HG03457 (cell line): ENCODE results near the gene ADAMTS15.
"Not testable (repeated sequence)": the region's sequence is repeated elsewhere in the genome, so short reads cannot be mapped to it uniquely, and the experiment has no call there.

ENCODE experiments used
- ATAC-seq: cut with Tn5 transposase; IDR thresholded peaks from one replicate; pipeline ENCODE4 v1.9.1; 2021; ENCODE audit warnings: moderate number of reproducible peaks; ENCODE audit not compliant: unreplicated experiment

Gene ADAMTS15

DNA sequence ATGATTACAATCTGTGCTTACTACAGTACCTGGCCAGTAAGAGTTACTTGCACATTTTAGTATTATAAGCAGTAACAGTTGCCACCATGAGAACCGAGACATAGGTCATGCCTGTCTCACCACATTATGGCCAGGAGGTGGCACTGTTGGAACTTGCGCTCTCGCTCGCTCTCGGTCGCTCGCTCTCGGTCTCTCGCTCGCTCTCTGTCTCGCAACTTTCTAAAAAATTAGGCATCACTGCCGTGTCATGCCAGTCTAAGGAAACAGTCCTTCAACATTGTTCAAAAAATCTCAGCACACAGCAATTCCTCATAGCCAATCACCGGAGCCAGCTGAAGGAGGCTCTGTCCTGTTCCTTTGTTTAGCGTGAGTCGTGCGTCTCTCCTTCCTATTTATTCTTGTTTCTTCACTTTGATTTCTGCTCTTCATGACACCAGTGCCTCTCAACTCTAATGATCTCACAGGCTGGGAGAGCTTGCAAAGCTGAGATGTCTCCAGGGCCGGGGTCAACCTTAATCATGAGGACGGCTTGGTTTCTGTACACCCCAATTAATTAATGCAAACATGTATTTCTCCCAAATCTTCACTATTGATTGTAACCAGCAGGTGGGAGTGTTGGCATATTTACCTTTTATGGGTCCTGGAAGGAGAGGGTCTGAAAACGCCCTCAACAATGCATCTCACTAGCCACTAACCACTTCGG is 13.8 kb upstream of the ADAMTS15 start:
- peak; percentile 80 for ATAC-seq

DNA sequence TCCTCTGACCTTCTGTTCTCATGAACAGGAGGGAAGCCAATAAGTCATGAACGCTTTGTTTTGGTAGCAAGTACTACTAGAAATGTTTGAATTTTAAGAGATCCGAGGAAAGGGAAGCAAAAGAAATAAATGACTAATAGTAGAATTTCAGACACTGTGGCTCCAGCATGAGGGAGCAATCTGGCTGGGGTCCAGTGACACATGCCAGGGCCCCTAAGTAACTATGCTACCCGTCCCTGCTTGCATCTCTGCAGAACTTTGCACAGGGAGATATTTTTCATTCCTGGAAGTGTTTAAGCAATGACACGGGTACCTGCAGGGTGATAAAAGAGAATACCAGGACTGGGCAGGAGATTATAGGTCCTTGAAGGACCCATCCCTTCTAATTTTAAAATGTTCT is 12.8 kb upstream of the ADAMTS15 start:
- ATAC-seq: no peak

DNA sequence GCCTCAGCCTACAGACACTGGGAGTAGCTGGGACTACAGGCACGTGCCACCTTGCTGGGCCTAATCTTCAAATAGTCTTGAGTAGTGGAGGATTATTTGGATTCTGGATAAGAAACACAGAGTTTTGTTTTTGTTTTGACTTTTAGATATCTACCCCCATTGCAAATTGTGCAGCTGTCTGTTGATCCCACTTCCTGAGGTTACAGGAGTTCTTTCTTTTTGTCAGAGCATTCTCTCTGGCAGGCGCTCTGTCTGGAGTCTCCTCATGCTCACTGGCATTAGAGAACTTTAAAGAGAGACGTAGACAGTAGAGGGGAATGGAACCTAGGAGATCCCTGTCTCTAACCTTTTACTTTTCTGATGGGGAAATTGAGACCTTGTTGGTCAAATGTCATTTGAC is 12.3 kb upstream of the ADAMTS15 start:
- ATAC-seq: no peak

DNA sequence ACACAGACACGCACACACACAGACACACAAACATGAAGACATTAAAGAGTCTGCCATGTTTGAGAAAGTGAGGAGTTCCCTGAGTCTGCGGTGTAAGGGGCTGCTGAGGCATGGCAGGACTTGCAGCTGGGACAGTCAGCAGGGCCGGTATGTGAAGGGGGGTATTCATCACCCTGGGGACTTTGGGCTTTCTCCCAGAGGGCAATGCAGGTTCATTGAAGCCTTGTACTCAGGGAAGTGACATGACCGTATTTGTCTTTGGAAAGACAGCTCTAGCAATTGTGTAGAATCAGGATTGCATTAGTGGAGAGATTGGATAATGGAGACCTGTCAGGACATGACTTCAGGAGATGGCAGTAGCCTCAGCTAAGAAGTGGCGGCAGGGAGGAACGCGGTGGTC is 10.6 kb upstream of the ADAMTS15 start:
- no peak for ATAC-seq

DNA sequence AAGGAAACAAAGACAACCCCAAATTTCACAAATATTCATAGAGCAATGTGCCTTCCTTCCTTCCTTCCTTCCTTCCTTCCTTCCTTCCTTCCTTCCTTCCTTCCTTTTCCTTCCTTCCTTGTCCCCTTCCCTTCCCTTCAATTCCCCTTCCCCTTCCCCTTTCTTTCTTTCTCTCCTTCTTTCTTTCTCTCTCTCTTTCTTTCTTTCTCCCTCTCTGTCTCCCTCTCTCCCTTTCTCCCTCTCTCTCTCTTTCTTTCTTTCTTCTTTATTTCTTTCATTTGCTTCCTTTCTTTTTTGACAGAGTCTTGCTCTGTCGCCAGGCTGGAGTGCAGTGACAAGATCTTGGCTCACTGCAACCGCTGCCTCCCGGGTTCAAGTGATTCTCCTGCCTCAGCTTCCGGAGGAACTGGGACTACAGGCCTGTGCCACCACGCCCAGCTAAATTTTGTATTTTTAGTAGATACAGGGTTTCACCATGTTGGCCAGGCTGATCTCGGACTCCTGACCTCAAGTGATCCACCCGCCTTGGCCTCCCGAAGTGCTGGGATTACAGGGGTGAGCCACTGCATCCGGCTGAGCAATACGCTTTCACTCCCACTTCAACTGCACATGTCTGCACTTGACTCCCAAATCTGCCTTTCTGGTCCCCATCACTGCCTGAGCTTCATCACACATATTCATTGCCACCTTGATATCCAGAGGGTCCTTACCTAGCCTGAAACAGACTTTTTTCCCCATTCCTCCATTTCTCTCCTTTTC is 9.9 kb upstream of the ADAMTS15 start:
- not testable (repeated sequence) for ATAC-seq

DNA sequence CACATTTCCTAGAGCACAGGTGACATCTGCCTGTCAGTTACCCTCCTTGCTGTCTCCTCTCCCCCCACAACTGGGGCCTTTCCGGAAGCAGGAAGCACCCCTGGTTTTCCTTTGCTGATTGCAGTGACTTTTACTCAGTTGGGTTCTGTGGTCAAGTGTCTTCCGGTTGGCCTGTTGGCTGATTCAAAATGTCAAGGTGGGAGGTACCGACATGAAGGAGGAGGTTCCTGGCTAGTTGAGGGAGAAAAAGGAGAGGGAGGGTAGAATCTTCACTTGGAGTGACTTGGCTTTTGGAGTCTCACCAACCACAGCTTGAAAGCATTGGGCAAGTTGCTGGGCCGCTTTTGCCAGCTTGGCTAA is 9.3 kb upstream of the ADAMTS15 start:
- no peak for ATAC-seq

DNA sequence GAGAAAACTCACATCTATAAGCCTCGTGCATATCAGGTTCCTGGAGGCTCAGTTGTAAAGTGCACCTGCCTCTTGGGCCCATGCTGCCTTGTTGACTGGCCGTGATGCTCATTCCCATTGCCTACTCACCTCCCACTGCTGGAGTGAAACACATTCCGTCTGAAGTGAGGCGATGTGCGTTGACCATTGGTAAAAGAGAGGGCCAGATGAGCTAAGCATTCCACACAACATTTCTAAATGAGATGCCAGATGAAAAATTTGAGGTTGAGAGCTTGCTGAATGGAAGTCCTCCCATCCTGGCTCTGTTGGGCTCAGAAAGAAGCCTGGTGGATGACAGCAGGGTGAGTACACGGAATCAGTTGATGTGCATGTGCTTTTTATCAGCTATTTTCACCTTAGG is 8.6 kb upstream of the ADAMTS15 start:
- no peak for ATAC-seq

DNA sequence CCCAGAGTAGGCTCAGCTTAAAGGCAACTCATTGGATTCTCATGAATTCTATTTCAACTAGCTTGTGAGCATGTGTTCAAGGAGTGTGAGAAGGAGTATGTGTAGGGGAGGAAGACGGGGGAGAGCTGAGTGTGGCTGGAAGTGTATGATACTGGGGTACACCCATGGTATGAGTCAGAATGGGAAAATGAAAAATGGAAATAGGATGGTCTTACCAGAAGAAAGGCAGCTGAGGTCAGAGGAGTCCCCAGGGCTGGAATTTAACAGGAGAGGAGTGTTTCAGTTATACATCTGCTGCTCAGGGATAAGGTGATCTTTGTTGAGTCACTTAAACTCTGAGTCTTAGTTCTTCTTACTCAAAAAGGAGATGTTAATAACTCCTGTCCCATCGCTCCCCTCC is 6.7 kb upstream of the ADAMTS15 start:
- ATAC-seq: no peak

DNA sequence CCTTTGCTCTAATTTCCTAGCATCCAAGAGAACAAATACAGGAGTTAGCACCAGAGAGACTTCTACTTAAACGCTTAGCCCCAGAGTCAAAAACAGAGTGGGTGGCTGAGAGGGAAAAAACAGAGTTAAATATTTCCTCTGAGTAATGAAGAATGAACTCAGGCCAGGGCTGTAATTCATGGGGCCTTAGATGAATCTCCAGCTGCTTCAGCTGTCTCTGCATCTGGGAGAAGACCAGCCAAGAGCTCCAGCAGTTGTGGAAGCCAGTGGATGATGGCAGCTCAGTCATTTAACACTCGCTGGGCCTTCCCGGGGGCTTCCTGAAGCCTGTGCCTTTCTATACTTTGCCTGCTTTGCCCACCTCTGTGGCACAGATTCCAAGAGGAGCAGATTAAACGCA is 5.7 kb upstream of the ADAMTS15 start:
- no peak for ATAC-seq

DNA sequence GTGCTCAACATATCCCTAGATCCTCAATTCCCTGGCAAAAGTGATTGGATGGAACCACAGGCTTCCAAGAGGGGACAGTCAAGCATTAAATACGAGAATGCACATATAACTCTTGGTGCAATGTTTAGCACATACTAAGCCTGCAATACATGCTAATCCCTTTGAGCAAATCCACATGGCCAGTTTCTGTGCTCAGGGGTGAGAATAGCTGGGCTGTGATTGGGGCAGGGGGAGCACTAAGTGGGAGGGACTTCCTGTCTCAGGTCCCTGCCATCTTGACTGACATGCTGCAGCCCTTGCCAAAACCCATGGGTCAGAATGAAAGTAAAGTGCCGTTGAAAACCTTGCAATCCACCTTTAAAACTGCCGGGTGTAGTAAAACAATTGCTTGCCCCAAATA is 2.7 kb upstream of the ADAMTS15 start:
- ATAC-seq: no peak

DNA sequence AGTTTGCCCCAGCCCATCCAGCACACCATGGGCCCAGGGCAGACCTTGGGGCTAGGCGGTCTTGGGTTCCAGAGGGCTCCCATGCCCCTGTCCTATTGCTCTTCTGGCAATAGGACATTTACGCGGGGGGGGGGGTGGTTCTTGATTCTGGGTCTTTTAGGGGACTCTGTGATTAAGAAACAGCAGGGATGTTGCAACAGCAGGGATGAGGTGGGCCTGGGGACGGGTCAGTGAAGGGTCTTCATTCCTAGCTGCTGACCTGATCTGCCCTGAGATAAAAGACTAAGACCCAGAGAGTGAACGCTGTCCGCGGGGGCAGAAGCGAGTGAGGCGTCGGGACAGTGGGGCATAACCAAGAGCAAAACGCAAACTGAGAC is 418 bp upstream of the ADAMTS15 start:
- ATAC-seq: no peak

DNA sequence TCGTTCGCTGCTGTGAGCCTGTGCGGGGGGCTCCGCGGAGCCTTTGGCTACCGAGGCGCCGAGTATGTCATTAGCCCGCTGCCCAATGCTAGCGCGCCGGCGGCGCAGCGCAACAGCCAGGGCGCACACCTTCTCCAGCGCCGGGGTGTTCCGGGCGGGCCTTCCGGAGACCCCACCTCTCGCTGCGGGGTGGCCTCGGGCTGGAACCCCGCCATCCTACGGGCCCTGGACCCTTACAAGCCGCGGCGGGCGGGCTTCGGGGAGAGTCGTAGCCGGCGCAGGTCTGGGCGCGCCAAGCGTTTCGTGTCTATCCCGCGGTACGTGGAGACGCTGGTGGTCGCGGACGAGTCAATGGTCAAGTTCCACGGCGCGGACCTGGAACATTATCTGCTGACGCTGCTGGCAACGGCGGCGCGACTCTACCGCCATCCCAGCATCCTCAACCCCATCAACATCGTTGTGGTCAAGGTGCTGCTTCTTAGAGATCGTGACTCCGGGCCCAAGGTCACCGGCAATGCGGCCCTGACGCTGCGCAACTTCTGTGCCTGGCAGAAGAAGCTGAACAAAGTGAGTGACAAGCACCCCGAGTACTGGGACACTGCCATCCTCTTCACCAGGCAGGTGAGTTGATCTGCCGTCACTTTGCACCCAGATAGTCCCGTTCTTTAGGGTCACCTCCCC is 1.0 kb downstream of the ADAMTS15 start:
- ATAC-seq: no peak

DNA sequence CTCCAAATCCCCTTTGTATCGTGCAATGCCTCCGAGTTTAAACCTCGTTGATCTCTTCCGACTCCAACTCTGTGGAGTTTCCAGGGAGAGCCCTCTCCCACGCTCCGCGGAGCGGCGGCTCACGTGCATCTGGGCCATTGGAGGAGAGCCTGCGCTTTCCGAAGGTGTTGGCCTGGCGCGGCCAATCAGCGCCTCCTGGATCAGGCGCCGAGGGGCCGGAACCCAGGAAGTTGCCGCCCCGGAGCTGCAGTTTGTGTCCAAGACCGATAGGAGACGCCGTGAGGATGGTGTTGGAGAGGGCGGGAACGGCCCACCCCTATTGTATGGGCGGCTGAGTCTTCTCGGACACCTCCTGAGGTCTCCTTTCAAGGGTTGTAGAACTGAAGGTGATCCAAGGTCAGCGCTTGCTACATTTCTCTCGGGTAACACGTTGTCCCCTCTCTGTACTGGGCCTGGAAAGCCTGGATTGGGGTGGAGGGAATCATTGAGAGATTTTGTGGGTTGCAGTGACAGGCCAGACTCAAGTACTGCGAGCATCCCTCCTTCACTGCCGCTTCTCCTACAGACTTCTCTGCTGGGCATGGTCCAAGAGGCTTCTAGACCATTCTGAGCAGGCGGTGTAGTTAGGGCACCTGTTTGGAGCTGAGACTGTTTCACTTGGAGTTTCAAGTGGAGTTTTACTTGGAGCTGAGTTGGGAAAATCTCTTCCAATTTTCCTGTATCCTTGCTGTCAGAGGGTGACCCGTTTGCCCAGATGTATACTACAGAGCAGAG is 1.7 kb downstream of the ADAMTS15 start:
- ATAC-seq: no peak

DNA sequence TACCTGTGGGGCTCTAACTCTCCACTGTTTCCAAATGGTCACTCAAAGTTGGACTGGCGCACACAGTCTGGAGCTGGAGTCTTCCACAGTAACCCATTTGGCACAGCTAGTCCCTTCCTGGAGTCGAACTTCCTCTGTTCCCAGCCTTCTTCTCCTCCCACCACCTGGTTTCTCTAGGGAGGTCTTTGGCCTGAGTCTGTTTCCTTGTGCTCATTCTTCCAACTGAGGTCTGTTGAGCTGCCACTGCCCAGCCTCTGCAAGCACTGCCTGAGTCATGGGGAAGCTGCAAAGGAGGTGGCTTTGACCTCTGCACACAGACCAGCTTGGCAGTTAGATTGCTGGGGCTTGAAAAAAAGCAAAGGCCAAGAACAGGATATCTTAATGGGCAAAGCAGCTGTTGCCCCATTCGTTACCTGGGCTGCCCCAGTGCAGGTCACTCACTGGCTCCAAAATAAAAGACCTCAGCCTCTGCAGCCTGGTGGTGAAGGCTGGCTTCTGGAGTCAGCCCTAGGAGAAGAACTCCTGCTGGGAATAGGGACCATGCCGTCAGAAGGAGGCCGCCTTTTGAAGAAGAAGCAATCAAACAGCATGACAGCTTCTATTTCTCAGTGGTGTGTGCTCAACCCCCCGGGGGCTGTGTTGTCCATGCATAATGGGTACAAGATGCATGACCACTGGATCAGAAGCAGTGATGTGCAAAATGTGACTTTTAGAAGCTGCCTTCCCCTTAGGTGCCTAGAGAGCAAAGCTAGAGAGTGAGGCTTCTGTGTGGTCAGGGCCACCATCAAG is 3.0 kb downstream of the ADAMTS15 start:
- no peak for ATAC-seq

DNA sequence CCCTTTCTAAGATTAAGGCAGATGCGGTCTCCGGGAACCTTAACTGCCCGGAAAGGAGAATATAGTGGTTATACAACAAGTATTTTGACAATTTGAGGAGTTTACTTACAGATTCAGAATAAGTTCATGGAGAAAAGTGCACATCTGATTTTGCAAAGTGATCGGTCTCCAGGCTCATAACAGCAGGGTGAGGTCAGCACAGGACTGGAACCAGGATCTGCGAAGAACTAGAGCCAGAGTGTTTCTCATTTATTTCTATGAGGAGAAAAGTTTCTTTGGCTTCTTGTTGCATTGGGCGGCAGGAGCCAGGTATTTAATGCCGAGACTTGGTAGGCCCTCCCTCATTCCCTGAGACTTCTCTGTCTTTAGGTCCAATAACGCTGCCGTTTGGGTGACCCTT is 3.7 kb downstream of the ADAMTS15 start:
- no peak for ATAC-seq

DNA sequence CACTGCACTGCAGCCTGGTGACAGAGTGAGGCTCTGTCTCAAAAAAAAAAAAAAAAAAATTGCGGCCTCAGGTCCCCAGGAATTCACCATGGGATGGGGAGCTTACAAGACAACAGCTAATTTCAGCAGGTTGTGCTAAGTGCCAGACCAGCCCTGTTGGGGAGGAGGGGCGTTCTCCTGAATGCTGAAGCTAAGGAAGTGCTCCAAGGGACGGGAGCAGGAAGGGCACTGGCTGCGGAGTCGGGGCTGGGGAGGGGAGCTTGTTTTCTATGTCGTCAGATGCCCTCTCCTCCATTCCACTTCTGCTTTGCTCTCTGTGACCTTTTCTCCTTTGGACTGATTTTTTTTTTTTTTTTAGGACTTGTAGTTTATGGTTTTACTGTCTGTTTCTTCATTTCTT is 4.5 kb downstream of the ADAMTS15 start:
- no peak for ATAC-seq

DNA sequence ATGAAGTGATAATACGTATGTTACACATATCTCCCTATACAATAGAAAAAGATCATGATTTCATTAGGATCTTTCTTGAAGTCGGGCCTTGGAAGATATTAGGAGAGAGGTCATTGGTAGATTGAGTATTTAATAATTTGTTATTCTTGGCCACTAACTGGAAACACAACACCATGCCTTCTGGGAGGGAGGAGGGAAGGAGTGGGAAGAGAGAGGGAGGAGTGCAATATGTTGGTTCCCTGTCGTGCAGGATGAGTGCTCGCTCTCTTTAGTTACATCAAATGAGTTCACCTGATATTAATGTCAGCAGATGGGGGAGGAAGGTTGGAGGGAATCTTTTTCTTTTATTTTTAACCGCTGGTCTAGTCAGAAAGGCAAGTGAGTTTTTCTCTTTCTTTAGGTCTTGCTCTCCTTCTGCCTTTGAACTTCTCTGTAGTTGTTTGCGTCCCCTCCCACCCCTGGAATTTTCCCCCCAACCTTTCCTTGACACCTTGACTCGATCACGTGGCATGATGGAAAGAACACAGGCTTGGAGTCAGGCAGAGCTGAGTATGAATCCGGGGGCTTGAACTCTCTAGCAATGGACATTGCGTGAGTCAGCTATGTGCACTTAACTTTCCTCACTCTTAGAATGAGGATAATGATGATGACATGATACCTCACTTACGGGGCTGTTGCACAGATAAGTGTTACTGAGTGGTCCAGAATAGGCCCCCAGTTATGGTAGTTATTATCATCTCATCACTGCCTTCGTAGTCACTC is 6.2 kb downstream of the ADAMTS15 start:
- no peak for ATAC-seq

DNA sequence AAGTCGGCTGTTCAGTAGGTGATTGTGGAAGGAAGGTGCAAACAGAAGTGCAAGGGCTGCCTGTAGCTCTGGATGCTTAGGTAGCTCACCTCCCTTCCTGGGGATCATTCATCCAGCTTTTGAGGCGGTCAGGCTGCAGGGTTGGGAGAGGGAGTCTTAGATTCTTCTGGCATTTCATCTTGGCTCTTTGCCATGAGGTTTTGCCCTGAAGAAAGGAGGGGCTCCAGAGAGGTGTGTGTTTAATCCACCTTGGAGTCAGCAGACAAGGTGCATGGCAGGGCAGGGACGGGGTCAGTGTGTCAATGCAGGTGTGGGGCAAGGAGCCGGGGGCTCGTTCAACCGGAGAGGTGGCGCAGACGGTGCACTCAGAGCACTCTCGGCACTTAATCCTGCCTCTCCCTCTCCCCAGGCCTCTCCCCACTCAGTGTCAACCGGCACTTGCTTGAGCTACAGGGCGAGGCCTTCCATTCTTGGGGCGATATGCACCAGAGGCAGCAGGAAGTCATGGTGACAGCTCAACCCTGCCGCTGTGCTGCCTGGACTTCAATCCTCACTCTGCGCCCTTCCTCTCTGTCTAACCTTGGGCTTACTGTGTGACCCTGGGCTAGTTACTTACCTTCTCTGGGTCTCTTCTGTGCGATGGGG is 7.2 kb downstream of the ADAMTS15 start:
- no peak for ATAC-seq

DNA sequence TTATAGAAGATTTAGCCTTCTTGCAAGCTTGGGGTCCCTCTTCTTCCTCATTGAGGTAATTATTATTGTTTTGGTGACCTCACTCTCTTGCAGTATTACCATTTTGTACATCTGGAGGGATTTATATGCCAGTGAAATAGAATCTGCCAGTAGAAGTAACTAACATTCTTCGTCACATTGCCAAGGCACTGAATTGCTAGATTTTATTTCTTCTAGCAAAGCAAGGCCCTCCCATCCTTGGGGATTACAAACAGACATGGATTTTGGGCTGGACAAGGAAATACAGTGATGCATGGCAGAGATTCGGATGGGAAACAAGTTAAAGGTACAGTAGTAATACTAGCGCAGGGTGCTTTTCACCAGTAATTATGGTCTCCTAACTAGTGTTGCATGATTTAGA is 7.8 kb downstream of the ADAMTS15 start:
- no peak for ATAC-seq
